HepG2 (cell line): ENCODE results near the gene PSRC1. TPM values are rescaled to one million over a fixed set of nuclear protein-coding genes. Genes with fewer than 3 reads are reported as not detected.

Source experiments
- BORCS8-MEF2B ChIP-seq: sonication (generic); formaldehyde crosslinking; IDR thresholded peaks from 2 replicates; pipeline ENCODE4 v1.8.0; 2022; ENCODE audit warnings: mild to moderate bottlenecking, missing genetic modification reagents
- SETDB1 ChIP-seq: sonication (generic); formaldehyde crosslinking; IDR thresholded peaks from 2 replicates; pipeline ENCODE4 v1.5.1; 2020; ENCODE audit warnings: missing genetic modification reagents, mild to moderate bottlenecking, borderline replicate concordance
- SMC3 ChIP-seq: IDR thresholded peaks from 2 replicates; pipeline ENCODE4 v1.6.1; 2011; ENCODE audit warnings: low read length, improper control_type of control experiment
- SRF ChIP-seq: IDR thresholded peaks from 2 replicates; pipeline ENCODE4 v1.6.1; 2011; ENCODE audit warnings: mild to moderate bottlenecking, low read depth, low read length, moderate library complexity
- ZNF138 ChIP-seq: sonication (generic); formaldehyde crosslinking; IDR thresholded peaks from 2 replicates; pipeline ENCODE4 v1.5.0; 2020; ENCODE audit warnings: mild to moderate bottlenecking, low read depth, missing genetic modification reagents
- ZNF296 ChIP-seq: sonication (generic); formaldehyde crosslinking; conservative IDR thresholded peaks from 2 replicates; pipeline ENCODE4 v1.5.0; 2020; ENCODE audit warnings: mild to moderate bottlenecking, missing genetic modification reagents
- ZNF33A ChIP-seq: sonication (generic); formaldehyde crosslinking; IDR thresholded peaks from 2 replicates; pipeline ENCODE4 v1.5.1; 2020; ENCODE audit warnings: missing genetic modification reagents, mild to moderate bottlenecking, moderate library complexity, borderline replicate concordance
- ZNF761 ChIP-seq: sonication (generic); formaldehyde crosslinking; conservative IDR thresholded peaks from 2 replicates; pipeline ENCODE4 v1.4.0; 2020; ENCODE audit warnings: mild to moderate bottlenecking, missing genetic modification reagents
- ZNF782 ChIP-seq: sonication (generic); formaldehyde crosslinking; IDR thresholded peaks from 2 replicates; pipeline ENCODE4 v1.4.0; 2020; ENCODE audit warnings: missing genetic modification reagents, mild to moderate bottlenecking, borderline replicate concordance
- ZNF878 ChIP-seq: sonication (generic); formaldehyde crosslinking; IDR thresholded peaks from 2 replicates; pipeline ENCODE4 v1.8.1; 2023; ENCODE audit warnings: mild to moderate bottlenecking, missing genetic modification reagents, moderate library complexity
- ZNF883 ChIP-seq: sonication (generic); formaldehyde crosslinking; IDR thresholded peaks from 2 replicates; pipeline ENCODE4 v1.5.1; 2020; ENCODE audit warnings: mild to moderate bottlenecking, missing genetic modification reagents; ENCODE audit errors: not compliant biosample characterization
- ZSCAN25 ChIP-seq: sonication (generic); formaldehyde crosslinking; IDR thresholded peaks from 2 replicates; pipeline ENCODE4 v1.8.0; 2022; ENCODE audit warnings: mild to moderate bottlenecking, missing genetic modification reagents
- polyA plus RNA-seq, 8 experiments: library from polyadenylated mRNA; depleted of rRNA in 3 of 8; stranded (reverse) in 7 of 8; unstranded in 1 of 8; fragments of >200 nt; fragmentation: Illumina TruSeq in 4 of 8; extraction: Trizol in 4 of 8; gene quantifications; 2 replicates each; pipeline versions ENCODE4 v1.2.1 to v1.2.3, GENCODE V29; 2011 to 2016; ENCODE audit warnings: low read depth in 4 of 8, missing spikeins in 1 of 8, mixed read lengths in 1 of 8; ENCODE audit not compliant: insufficient read depth in 1 of 8
- total RNA-seq, 5 experiments: library from RNA; depleted of rRNA; stranded (reverse); fragments of >200 nt; fragmentation: Illumina TruSeq; extraction: Trizol; gene quantifications; 2 replicates each; pipeline ENCODE4 v1.2.3, GENCODE V29; 2016; ENCODE audit warnings: low read depth in 1 of 5
- TF ChIP-seq, protein P1 (sequence below): sonication (generic); formaldehyde crosslinking; IDR thresholded peaks from 2 replicates; pipeline ENCODE4 v1.4.0; 2020; ENCODE audit warnings: missing genetic modification reagents
- TF ChIP-seq, protein P2 (sequence below): sonication (generic); formaldehyde crosslinking; IDR thresholded peaks from 2 replicates; pipeline ENCODE4 v1.4.0; 2020; ENCODE audit warnings: mild to moderate bottlenecking, missing genetic modification reagents, borderline replicate concordance
- TF ChIP-seq, protein P3 (sequence below): sonication (generic); formaldehyde crosslinking; IDR thresholded peaks from 2 replicates; pipeline ENCODE4 v1.5.0; 2020; ENCODE audit warnings: mild to moderate bottlenecking, missing genetic modification reagents
- TF ChIP-seq, protein P4 (sequence below): sonication (generic); formaldehyde crosslinking; IDR thresholded peaks from 2 replicates; pipeline ENCODE4 v1.4.0; 2020; ENCODE audit warnings: mild to moderate bottlenecking, low read depth, missing genetic modification reagents
- TF ChIP-seq, protein P5 (sequence below): IDR thresholded peaks from 2 replicates; pipeline ENCODE4 v1.6.1; 2016
- TF ChIP-seq, protein P6 (sequence below): IDR thresholded peaks from 2 replicates; pipeline ENCODE4 v1.6.1; 2012; ENCODE audit warnings: inconsistent platforms

Gene PSRC1
- total and polyA plus RNA-seq, 2 of the 13 experiments (the other 11 are each of a cell fraction or from before 2014, with no cell fraction given) = 28.6 to 30.3 TPM

DNA sequence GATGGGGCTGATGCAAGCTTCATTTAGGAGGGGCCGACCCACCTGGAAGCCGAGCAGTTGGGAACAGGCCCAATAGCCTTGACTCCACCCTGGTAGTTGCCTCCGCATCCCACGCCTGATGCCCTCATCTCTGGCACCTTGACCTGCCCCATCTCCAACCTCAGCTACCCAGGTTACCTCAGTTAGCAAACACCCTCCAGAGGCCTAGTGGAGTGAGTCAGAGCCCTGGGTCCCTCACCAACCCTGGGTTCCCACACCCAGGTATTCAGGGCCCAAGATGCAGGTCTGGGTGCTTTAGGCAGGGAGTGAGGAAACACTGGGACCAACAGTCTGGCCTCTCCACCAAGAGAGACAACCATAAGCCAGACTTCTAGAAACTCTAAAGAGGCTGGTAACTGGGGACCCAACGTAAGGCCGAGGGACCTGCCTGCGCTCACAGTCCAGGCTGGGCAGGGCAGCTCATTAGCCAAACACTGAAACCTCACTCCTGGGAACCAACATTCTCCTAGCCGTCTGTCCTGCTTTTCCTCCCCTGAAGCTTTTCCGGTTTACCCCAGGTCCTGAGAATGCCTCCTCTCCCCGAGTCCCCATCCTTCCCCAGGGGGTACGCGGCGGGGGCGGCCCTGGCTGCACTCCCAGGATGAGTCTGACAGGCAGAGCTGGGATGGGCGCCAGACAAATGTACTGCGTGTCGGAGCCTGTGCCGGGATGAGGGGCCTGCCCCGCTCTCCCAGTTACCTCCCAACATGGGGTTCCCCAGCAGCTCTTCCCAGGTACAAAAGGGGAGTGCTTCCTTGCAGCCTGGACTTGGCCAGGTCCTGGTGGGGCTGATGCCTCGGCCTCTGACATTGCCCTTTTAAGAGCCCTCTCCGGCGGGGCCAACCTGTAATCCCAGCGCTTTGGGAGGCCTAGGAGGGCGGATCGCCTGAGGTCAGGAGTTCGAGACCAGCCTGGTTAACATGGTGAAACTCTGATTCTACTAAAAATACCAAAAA is 42.5 kb downstream of the PSRC1 start (continued):
- TF ChIP-seq ZNF761 (CRISPR knock-in tag) = no peak
- TF ChIP-seq, protein P1, sequence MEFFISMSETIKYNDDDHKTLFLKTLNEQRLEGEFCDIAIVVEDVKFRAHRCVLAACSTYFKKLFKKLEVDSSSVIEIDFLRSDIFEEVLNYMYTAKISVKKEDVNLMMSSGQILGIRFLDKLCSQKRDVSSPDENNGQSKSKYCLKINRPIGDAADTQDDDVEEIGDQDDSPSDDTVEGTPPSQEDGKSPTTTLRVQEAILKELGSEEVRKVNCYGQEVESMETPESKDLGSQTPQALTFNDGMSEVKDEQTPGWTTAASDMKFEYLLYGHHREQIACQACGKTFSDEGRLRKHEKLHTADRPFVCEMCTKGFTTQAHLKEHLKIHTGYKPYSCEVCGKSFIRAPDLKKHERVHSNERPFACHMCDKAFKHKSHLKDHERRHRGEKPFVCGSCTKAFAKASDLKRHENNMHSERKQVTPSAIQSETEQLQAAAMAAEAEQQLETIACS (CRISPR knock-in tag) = no peak
- no peak for TF ChIP-seq ZNF138 (CRISPR knock-in tag)
- TF ChIP-seq SETDB1 (CRISPR knock-in tag) = no peak
- TF ChIP-seq ZSCAN25 (CRISPR knock-in tag) = no peak
- TF ChIP-seq, protein P2, sequence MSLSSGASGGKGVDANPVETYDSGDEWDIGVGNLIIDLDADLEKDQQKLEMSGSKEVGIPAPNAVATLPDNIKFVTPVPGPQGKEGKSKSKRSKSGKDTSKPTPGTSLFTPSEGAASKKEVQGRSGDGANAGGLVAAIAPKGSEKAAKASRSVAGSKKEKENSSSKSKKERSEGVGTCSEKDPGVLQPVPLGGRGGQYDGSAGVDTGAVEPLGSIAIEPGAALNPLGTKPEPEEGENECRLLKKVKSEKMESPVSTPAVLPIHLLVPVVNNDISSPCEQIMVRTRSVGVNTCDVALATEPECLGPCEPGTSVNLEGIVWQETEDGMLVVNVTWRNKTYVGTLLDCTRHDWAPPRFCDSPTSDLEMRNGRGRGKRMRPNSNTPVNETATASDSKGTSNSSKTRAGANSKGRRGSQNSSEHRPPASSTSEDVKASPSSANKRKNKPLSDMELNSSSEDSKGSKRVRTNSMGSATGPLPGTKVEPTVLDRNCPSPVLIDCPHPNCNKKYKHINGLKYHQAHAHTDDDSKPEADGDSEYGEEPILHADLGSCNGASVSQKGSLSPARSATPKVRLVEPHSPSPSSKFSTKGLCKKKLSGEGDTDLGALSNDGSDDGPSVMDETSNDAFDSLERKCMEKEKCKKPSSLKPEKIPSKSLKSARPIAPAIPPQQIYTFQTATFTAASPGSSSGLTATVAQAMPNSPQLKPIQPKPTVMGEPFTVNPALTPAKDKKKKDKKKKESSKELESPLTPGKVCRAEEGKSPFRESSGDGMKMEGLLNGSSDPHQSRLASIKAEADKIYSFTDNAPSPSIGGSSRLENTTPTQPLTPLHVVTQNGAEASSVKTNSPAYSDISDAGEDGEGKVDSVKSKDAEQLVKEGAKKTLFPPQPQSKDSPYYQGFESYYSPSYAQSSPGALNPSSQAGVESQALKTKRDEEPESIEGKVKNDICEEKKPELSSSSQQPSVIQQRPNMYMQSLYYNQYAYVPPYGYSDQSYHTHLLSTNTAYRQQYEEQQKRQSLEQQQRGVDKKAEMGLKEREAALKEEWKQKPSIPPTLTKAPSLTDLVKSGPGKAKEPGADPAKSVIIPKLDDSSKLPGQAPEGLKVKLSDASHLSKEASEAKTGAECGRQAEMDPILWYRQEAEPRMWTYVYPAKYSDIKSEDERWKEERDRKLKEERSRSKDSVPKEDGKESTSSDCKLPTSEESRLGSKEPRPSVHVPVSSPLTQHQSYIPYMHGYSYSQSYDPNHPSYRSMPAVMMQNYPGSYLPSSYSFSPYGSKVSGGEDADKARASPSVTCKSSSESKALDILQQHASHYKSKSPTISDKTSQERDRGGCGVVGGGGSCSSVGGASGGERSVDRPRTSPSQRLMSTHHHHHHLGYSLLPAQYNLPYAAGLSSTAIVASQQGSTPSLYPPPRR (CRISPR knock-in tag) = no peak
- no peak for TF ChIP-seq SRF
- TF ChIP-seq, protein P3, sequence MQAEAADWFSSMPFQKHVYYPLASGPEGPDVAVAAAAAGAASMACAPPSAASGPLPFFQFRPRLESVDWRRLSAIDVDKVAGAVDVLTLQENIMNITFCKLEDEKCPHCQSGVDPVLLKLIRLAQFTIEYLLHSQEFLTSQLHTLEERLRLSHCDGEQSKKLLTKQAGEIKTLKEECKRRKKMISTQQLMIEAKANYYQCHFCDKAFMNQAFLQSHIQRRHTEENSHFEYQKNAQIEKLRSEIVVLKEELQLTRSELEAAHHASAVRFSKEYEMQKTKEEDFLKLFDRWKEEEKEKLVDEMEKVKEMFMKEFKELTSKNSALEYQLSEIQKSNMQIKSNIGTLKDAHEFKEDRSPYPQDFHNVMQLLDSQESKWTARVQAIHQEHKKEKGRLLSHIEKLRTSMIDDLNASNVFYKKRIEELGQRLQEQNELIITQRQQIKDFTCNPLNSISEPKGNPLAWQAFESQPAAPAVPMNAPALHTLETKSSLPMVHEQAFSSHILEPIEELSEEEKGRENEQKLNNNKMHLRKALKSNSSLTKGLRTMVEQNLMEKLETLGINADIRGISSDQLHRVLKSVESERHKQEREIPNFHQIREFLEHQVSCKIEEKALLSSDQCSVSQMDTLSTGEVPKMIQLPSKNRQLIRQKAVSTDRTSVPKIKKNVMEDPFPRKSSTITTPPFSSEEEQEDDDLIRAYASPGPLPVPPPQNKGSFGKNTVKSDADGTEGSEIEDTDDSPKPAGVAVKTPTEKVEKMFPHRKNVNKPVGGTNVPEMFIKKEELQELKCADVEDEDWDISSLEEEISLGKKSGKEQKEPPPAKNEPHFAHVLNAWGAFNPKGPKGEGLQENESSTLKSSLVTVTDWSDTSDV (CRISPR knock-in tag) = no peak
- TF ChIP-seq ZNF883 (CRISPR knock-in tag) = no peak
- TF ChIP-seq, protein P4, sequence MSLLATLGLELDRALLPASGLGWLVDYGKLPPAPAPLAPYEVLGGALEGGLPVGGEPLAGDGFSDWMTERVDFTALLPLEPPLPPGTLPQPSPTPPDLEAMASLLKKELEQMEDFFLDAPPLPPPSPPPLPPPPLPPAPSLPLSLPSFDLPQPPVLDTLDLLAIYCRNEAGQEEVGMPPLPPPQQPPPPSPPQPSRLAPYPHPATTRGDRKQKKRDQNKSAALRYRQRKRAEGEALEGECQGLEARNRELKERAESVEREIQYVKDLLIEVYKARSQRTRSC (CRISPR knock-in tag) = no peak
- TF ChIP-seq ZNF782 = no peak
- TF ChIP-seq ZNF33A (CRISPR knock-in tag) = no peak
- no peak for TF ChIP-seq SMC3
- TF ChIP-seq, protein P5, sequence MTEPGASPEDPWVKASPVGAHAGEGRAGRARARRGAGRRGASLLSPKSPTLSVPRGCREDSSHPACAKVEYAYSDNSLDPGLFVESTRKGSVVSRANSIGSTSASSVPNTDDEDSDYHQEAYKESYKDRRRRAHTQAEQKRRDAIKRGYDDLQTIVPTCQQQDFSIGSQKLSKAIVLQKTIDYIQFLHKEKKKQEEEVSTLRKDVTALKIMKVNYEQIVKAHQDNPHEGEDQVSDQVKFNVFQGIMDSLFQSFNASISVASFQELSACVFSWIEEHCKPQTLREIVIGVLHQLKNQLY (CRISPR knock-in tag) = no peak
- TF ChIP-seq ZNF296 (CRISPR knock-in tag) = no peak
- TF ChIP-seq, protein P6, sequence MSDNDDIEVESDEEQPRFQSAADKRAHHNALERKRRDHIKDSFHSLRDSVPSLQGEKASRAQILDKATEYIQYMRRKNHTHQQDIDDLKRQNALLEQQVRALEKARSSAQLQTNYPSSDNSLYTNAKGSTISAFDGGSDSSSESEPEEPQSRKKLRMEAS = no peak
- no peak for TF ChIP-seq ZNF878 (CRISPR knock-in tag)
- TF ChIP-seq BORCS8-MEF2B (CRISPR knock-in tag) = no peak
